ENCODE measurements around the gene SCN5A. TPM values are rescaled to one million over a fixed set of nuclear protein-coding genes. Genes with fewer than 3 reads are reported as not detected.

SCN5A gene
- total RNA-seq, 1 donor from 2014 or later, result 3.5 TPM

- Mint-ChIP-seq H3K9me3 (no peaks in the 10 kb centered on the region), H3K4me1 (ENCODE audit: unreplicated experiment) (no peaks in the 10 kb centered on the region), H3K27me3 (peaks cover 3% of the 10 kb centered on the region), H3K4me3 (no peak overlapping the region), H3K36me3 (no peaks in the 10 kb centered on the region), H3K27ac (no peak overlapping the region)
- no peak for TF ChIP-seq CTCF (conservative IDR thresholded peaks at IDR 0.05)
- DNase-seq (ENCODE audit: extremely low spot score, unreplicated experiment), result peak; percentile 47
Observed at GRCh38 chr3:38560996-38561717, 88.3 kb downstream of the SCN5A start.

- Mint-ChIP-seq H3K9me3 (no peaks in the 10 kb centered on the region), H3K4me3 (no peak overlapping the region), H3K27ac (no peak overlapping the region), H3K36me3 (no peaks in the 10 kb centered on the region), H3K4me1 (ENCODE audit: unreplicated experiment) (no peaks in the 10 kb centered on the region), H3K27me3 (peaks cover 3% of the 10 kb centered on the region)
- TF ChIP-seq CTCF (conservative IDR thresholded peaks at IDR 0.05), result peak; percentile 41
- peak; percentile 59 for DNase-seq (ENCODE audit: extremely low spot score, unreplicated experiment)
Observed at GRCh38 chr3:38560284-38560683, 89.2 kb downstream of the SCN5A start.

- H3K27ac Mint-ChIP-seq, result no peak overlapping the region
- no peak for TF ChIP-seq CTCF (conservative IDR thresholded peaks at IDR 0.05)
- H3K4me1 Mint-ChIP-seq (ENCODE audit: unreplicated experiment), result no peaks in the 10 kb centered on the region
- no peaks in the 10 kb centered on the region for H3K36me3 Mint-ChIP-seq
- DNase-seq (ENCODE audit: extremely low spot score, unreplicated experiment), result no peak
- H3K9me3 Mint-ChIP-seq, result no peaks in the 10 kb centered on the region
- H3K4me3 Mint-ChIP-seq, result no peak overlapping the region
- H3K27me3 Mint-ChIP-seq, result no peaks in the 10 kb centered on the region
Observed at GRCh38 chr3:38558864-38559263, 90.6 kb downstream of the SCN5A start.

- DNase-seq (ENCODE audit: extremely low spot score, unreplicated experiment), result peak; percentile 43
- H3K4me3 Mint-ChIP-seq, result no peak overlapping the region
Observed at GRCh38 chr3:38556640-38557358, 92.7 kb downstream of the SCN5A start.

GRCh38 chr3:38555926-38556325, 93.6 kb downstream of the SCN5A start:
- H3K36me3 Mint-ChIP-seq, result no peaks in the 10 kb centered on the region
- no peak overlapping the region for H3K27ac Mint-ChIP-seq
- DNase-seq (ENCODE audit: extremely low spot score, unreplicated experiment), result peak; percentile 47
- no peaks in the 10 kb centered on the region for H3K9me3 Mint-ChIP-seq
- no peak for TF ChIP-seq CTCF (conservative IDR thresholded peaks at IDR 0.05)
- no peaks in the 10 kb centered on the region for H3K4me1 Mint-ChIP-seq (ENCODE audit: unreplicated experiment)
- H3K27me3 Mint-ChIP-seq, result no peaks in the 10 kb centered on the region
- H3K4me3 Mint-ChIP-seq, result no peak overlapping the region

More at GRCh38 chr3:38556640-38557358, 92.7 kb downstream of the SCN5A start:
- H3K27me3 Mint-ChIP-seq, result no peaks in the 10 kb centered on the region
- no peaks in the 10 kb centered on the region for H3K9me3 Mint-ChIP-seq
- TF ChIP-seq CTCF (conservative IDR thresholded peaks at IDR 0.05), result no peak
- H3K27ac Mint-ChIP-seq, result no peak overlapping the region
- H3K36me3 Mint-ChIP-seq, result no peaks in the 10 kb centered on the region
- no peaks in the 10 kb centered on the region for H3K4me1 Mint-ChIP-seq (ENCODE audit: unreplicated experiment)
